Erythroblast (primary cell): ENCODE measurements around the gene RNF8.

Experiments
- GATA1 ChIP-seq: IDR thresholded peaks from 2 replicates; pipeline ENCODE4 v1.6.1; 2011; ENCODE audit warnings: low read depth, mild to moderate bottlenecking, control low read depth, low read length, moderate library complexity
- POLR2A ChIP-seq: IDR thresholded peaks from 2 replicates; pipeline ENCODE4 v1.6.1; 2011; ENCODE audit warnings: mild to moderate bottlenecking, low read length

DNA sequence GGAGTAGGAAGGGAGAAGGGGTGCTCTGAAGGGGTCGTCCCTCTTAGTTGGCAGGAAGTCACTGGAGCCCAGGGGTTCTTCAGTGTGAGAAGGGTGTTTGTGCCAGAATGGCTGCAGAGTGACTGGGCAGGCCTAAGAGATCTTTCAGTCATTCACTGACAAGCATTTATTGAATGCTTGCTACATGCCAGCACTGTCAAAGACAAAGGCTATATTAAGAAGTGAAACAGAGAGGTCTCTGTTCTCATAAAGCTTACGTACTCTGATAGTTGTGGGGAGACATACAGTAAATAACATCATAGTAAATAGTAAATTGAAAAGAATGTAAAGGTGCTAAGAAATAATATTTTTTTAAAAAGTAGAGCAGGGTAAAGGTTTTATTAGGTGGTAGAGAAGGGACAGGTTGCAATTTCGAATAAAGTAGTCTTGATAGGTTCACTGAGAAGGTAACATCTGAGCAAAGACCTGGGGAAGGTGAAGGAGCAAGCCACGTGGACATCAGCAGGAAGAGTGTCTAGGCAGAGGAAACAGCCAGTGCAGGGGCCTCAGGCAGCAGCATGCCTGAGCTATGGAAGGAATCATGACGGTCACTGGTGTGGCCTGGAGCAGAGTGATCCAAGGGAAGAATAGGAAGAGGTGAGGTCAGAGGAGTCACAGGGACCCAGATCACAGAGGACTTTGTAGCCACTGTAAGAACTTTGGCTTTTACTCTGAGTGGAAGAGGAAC lies 36.3 kb upstream of the RNF8 start:
- TF ChIP-seq POLR2A: no peak
- TF ChIP-seq GATA1: no peak
